ENCODE data around the gene STK40.

DNA sequence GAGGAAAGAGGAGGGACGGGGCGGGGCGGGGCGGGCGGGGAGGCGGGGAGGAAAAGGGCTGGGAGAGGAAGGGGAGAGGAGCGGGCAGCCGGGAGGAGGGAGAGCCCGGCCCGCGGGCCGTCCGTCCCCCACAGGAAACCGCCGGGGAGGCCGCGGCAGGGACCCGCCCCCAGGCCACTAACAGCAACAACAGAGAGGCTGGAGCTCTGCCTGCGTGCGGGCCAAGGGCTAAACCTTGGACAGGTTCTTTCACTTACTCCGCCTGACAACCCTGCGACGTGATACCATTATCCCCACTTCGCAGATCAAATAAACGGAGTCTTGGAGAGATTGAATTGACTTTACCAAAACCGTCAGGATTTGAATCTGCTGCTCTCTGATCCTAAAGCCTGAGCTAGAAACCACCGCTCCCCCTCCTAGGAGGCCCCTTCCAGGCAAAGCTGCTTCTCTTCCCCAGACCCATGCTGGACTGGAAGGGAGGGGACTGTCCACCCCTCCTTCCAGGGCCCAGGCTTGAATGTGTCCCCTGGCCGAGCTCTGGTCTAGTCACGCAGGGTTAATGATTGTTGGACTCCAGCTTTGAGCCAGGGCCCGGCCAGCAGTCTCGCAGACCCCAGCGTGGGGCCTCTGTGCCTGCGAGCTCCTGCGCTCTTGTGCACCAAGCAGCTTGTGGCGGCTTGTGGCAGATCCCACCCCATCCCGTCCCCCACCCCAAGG, 61.9 kb downstream of the STK40 start, which contains the start of gene EVA1B:
- TF ChIP-seq, protein P1, sequence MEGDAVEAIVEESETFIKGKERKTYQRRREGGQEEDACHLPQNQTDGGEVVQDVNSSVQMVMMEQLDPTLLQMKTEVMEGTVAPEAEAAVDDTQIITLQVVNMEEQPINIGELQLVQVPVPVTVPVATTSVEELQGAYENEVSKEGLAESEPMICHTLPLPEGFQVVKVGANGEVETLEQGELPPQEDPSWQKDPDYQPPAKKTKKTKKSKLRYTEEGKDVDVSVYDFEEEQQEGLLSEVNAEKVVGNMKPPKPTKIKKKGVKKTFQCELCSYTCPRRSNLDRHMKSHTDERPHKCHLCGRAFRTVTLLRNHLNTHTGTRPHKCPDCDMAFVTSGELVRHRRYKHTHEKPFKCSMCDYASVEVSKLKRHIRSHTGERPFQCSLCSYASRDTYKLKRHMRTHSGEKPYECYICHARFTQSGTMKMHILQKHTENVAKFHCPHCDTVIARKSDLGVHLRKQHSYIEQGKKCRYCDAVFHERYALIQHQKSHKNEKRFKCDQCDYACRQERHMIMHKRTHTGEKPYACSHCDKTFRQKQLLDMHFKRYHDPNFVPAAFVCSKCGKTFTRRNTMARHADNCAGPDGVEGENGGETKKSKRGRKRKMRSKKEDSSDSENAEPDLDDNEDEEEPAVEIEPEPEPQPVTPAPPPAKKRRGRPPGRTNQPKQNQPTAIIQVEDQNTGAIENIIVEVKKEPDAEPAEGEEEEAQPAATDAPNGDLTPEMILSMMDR (IDR thresholded peaks at IDR 0.05; ENCODE audit: low read depth, low read length): no peak
- TF ChIP-seq EZH2phosphoT487 (IDR thresholded peaks at IDR 0.05; ENCODE audit: low read depth): no peak
